Osteoblast (primary cell): Measurements from ENCODE around the gene KYAT1. TPM values are rescaled to one million over a fixed set of nuclear protein-coding genes. Genes with fewer than 3 reads are reported as not detected.

ENCODE experiments used
- DNase-seq: peaks from one replicate; pipeline ENCODE4 v3.0.0; 2011; ENCODE audit warnings: low spot score, mixed read lengths; ENCODE audit not compliant: insufficient read length; ENCODE audit errors: missing footprints
- H2AFZ ChIP-seq: 2 replicates; pipeline ENCODE4 v1.6.0; 2011; ENCODE audit warnings: mild to moderate bottlenecking, low read length
- H3K27ac ChIP-seq: 2 replicates; pipeline ENCODE4 v1.5.1; 2011; ENCODE audit warnings: mild to moderate bottlenecking, low read depth, low read length, moderate library complexity
- H3K27me3 ChIP-seq: 2 replicates; pipeline ENCODE4 v1.6.0; 2012; ENCODE audit warnings: mild to moderate bottlenecking, control low read depth, inconsistent platforms, low read length, moderate library complexity; ENCODE audit not compliant: insufficient read depth
- H3K36me3 ChIP-seq: 2 replicates; pipeline ENCODE4 v1.5.1; 2011; ENCODE audit warnings: mild to moderate bottlenecking, low read length, control low read depth, moderate library complexity; ENCODE audit not compliant: insufficient read depth
- H3K4me1 ChIP-seq: 2 replicates; pipeline ENCODE4 v1.5.1; 2011; ENCODE audit warnings: mild to moderate bottlenecking, low read length, control low read depth, moderate library complexity; ENCODE audit not compliant: insufficient read depth
- H3K4me2 ChIP-seq: 2 replicates; pipeline ENCODE4 v1.6.0; 2011; ENCODE audit warnings: mild to moderate bottlenecking, low read length; ENCODE audit not compliant: insufficient read depth
- H3K4me3 ChIP-seq: fragments of 200-600 bp; sonication (generic); 3 replicates; pipeline ENCODE4 v1.5.1; 2012; ENCODE audit warnings: mild to moderate bottlenecking, low read length, inconsistent platforms; ENCODE audit not compliant: insufficient read depth
- H3K79me2 ChIP-seq: 2 replicates; pipeline ENCODE4 v1.6.0; 2012; ENCODE audit warnings: mild to moderate bottlenecking, low read length, control low read depth, inconsistent platforms; ENCODE audit not compliant: insufficient read depth
- H3K9me3 ChIP-seq: 2 replicates; pipeline ENCODE4 v1.5.1; 2011; ENCODE audit warnings: low read depth, low read length, control low read depth
- H4K20me1 ChIP-seq: 2 replicates; pipeline ENCODE4 v1.6.0; 2012; ENCODE audit warnings: mild to moderate bottlenecking, low read length, control low read depth; ENCODE audit not compliant: insufficient read depth
- total RNA-seq: library from RNA; depleted of rRNA; stranded (reverse); fragments of >200 nt; gene quantifications from 2 replicates; pipeline ENCODE4 v1.2.3, GENCODE V29; 2012
- TF ChIP-seq, protein P1 (sequence below): IDR thresholded peaks from 2 replicates; pipeline ENCODE4 v1.5.1; 2011; ENCODE audit warnings: mild to moderate bottlenecking, low read depth, low read length, moderate library complexity; ENCODE audit errors: extremely low read depth

The KYAT1 gene
- total RNA-seq, 1 donor, result 3.3 TPM

DNA sequence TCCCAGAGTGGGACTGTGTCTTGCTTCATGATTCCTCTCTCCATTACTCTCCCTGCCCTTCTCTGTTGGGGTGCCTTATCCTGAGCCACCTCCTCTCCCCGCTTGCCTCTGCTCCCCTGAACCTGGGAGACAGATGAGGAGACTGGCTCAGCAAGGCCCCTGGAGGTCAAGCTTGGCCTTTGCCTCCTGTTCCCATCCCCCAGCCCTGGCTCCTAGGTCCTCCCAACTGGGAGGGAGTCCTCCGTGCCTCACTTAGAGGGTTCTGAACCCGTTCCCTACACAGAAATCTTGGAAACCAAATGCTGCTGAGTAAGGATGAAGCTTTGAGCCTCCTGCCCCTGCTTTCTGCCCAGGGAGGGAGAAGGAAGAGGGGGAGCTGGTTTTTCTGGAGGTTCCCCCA is 73.2 kb downstream of the KYAT1 start:
- no peak overlapping the region for H3K4me2 ChIP-seq
- H4K20me1 ChIP-seq, result no peaks in the 10 kb centered on the region
- H2AFZ ChIP-seq, result no peak overlapping the region
- H3K79me2 ChIP-seq, result no peaks in the 10 kb centered on the region
- no peak overlapping the region for H3K27ac ChIP-seq
- H3K4me1 ChIP-seq, result no peaks in the 10 kb centered on the region
- H3K9me3 ChIP-seq, result no peaks in the 10 kb centered on the region
- H3K27me3 ChIP-seq, result no peaks in the 10 kb centered on the region
- TF ChIP-seq, protein P1, sequence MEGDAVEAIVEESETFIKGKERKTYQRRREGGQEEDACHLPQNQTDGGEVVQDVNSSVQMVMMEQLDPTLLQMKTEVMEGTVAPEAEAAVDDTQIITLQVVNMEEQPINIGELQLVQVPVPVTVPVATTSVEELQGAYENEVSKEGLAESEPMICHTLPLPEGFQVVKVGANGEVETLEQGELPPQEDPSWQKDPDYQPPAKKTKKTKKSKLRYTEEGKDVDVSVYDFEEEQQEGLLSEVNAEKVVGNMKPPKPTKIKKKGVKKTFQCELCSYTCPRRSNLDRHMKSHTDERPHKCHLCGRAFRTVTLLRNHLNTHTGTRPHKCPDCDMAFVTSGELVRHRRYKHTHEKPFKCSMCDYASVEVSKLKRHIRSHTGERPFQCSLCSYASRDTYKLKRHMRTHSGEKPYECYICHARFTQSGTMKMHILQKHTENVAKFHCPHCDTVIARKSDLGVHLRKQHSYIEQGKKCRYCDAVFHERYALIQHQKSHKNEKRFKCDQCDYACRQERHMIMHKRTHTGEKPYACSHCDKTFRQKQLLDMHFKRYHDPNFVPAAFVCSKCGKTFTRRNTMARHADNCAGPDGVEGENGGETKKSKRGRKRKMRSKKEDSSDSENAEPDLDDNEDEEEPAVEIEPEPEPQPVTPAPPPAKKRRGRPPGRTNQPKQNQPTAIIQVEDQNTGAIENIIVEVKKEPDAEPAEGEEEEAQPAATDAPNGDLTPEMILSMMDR, result no peak
- no peak overlapping the region for H3K4me3 ChIP-seq
- peak; percentile 51 for DNase-seq
- peaks cover 23% of the 10 kb centered on the region for H3K36me3 ChIP-seq

DNA sequence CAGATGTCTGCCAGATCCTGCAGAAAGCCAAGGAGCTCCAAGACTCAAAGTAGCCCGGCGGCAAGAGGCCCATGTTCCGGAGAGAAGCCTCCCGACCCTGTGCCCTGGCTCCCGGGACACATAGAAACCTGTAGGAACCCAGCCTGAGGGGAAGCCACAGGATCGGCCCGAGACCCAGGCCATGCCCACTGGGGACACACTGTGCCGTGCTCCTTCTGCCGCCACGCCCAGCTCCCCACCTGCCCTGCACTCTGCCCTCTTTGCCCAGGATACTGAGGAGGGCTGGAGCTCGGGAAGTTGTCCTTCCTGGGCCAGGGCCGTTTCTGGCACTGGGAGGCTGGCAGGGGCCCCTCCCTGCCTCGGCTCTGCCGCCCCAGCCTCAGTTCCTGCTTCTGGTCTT is 73.9 kb downstream of the KYAT1 start:
- peak; percentile 55 for DNase-seq
- no peaks in the 10 kb centered on the region for H3K9me3 ChIP-seq
- no peak overlapping the region for H3K4me3 ChIP-seq
- H3K4me2 ChIP-seq, result no peak overlapping the region
- no peaks in the 10 kb centered on the region for H3K4me1 ChIP-seq
- H3K79me2 ChIP-seq, result no peaks in the 10 kb centered on the region
- no peak overlapping the region for H3K27ac ChIP-seq
- TF ChIP-seq, protein P1, result no peak
- no peaks in the 10 kb centered on the region for H3K27me3 ChIP-seq
- peaks cover 30% of the 10 kb centered on the region for H3K36me3 ChIP-seq
- no peaks in the 10 kb centered on the region for H4K20me1 ChIP-seq
- no peak overlapping the region for H2AFZ ChIP-seq

DNA sequence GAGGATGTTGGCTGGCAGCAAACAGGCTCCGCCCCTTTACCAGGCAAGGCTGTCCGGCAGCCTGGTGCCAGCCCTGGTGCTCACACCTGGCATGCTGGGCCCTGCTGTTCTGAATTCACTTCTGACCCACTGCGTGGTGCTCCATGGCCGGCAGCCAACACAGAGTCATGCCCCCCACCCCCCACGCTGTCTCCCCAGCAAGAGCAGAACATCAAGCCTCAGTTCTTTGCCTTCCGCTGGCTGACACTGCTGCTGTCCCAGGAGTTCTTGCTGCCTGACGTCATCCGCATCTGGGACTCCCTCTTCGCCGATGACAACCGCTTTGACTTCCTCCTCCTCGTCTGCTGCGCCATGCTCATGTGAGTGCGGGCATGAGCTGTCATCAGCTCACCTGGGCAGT is 76.1 kb downstream of the KYAT1 start:
- peak; percentile 45 for DNase-seq

DNA sequence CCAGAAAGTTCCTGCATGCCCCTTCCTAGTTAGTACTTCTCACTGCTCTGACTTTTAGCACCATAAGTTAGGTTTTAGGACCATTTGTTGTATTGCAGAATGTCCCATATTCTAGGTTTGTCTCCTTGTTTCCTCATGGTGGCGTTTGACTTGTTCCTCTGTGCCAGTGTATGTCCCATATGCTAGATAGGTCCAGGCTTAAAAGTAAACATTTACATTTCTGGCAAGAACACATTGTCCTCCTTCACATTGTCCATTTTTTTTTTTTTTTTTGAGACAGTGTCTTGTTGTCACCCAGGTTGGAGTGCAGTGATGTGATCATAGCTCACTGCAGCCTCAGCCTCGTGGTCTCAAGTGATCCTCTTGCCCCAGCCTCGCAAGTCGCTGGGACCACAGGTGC is 79.3 kb downstream of the KYAT1 start:
- Histone ChIP-seq H3K4me1 (no peaks in the 10 kb centered on the region), H3K27me3 (no peaks in the 10 kb centered on the region), H3K27ac (no peak overlapping the region), H3K4me3 (no peak overlapping the region), H3K9me3 (no peaks in the 10 kb centered on the region), H4K20me1 (no peaks in the 10 kb centered on the region), H3K4me2 (no peak overlapping the region), H3K36me3 (peaks cover 60% of the 10 kb centered on the region), H3K79me2 (no peaks in the 10 kb centered on the region), H2AFZ (no peak overlapping the region)
- TF ChIP-seq, protein P1, result no peak
- no peak for DNase-seq

More for the DNA sequence above, 76.1 kb downstream of the KYAT1 start:
- no peaks in the 10 kb centered on the region for H3K4me1 ChIP-seq
- TF ChIP-seq, protein P1, result no peak
- H2AFZ ChIP-seq, result no peak overlapping the region
- no peak overlapping the region for H3K27ac ChIP-seq
- H3K9me3 ChIP-seq, result no peaks in the 10 kb centered on the region
- no peaks in the 10 kb centered on the region for H3K27me3 ChIP-seq
- H3K4me2 ChIP-seq, result no peak overlapping the region
- no peaks in the 10 kb centered on the region for H3K79me2 ChIP-seq
- H3K36me3 ChIP-seq, result peaks cover 38% of the 10 kb centered on the region
- no peak overlapping the region for H3K4me3 ChIP-seq
- H4K20me1 ChIP-seq, result no peaks in the 10 kb centered on the region
